Retinal pigment epithelial cell (primary cell): Measurements from ENCODE around the gene TVP23A.

Experiments used
- DNase-seq: peaks from one replicate; pipeline ENCODE4 v3.0.0-alpha.2; 2010; ENCODE audit warnings: low read depth
- H3K4me3 ChIP-seq: 2 replicates; pipeline ENCODE4 v1.5.1; 2011; ENCODE audit warnings: mild to moderate bottlenecking, low read length, control low read depth, moderate library complexity
- CTCF ChIP-seq: conservative IDR thresholded peaks from 2 replicates; pipeline ENCODE4 v1.5.1; 2011; ENCODE audit warnings: low read depth, low read length, control low read depth, inconsistent platforms

The TVP23A gene

GRCh38 chr16:10770907-10771306 is 47.7 kb downstream of the TVP23A start:
- DNase-seq: no peak
- TF ChIP-seq CTCF: no peak
- H3K4me3 ChIP-seq: no peak overlapping the region

GRCh38 chr16:10769381-10769780 is 49.2 kb downstream of the TVP23A start:
- TF ChIP-seq CTCF: no peak
- no peak for DNase-seq
- no peak overlapping the region for H3K4me3 ChIP-seq

- TF ChIP-seq CTCF: no peak
- no peak for DNase-seq
These were observed 51.5 kb downstream of the TVP23A start for GRCh38 chr16:10767127-10767526.

GRCh38 chr16:10765772-10766171 is 52.8 kb downstream of the TVP23A start:
- no peak overlapping the region for H3K4me3 ChIP-seq
- no peak for TF ChIP-seq CTCF
- no peak for DNase-seq

More at GRCh38 chr16:10767127-10767526, 51.5 kb downstream of the TVP23A start:
- H3K4me3 ChIP-seq: no peak overlapping the region

GRCh38 chr16:10763456-10763855 is 55.1 kb downstream of the TVP23A start:
- no peak overlapping the region for H3K4me3 ChIP-seq
- DNase-seq: no peak
- no peak for TF ChIP-seq CTCF

GRCh38 chr16:10762336-10763016 is 56.1 kb downstream of the TVP23A start:
- TF ChIP-seq CTCF: no peak
- H3K4me3 ChIP-seq: no peak overlapping the region
- no peak for DNase-seq

GRCh38 chr16:10761373-10761772 is 57.2 kb downstream of the TVP23A start:
- no peak for TF ChIP-seq CTCF
- H3K4me3 ChIP-seq: no peak overlapping the region
- DNase-seq: no peak
